Measurements from ENCODE around the gene OSBPL6.
"Not testable (repeated sequence)": the region's sequence is repeated elsewhere in the genome, so short reads cannot be mapped to it uniquely, and the experiment has no call there.

The OSBPL6 gene

GRCh38 chr2:178412047-178412446, 217.7 kb downstream of the OSBPL6 start:
- no peak for DNase-seq

GRCh38 chr2:178412453-178412852, 218.1 kb downstream of the OSBPL6 start:
- DNase-seq: not testable (repeated sequence)

- peak; percentile 90 for DNase-seq
Measured at GRCh38 chr2:178413472-178414265, 219.4 kb downstream of the OSBPL6 start.

GRCh38 chr2:178414266-178415247, 220.2 kb downstream of the OSBPL6 start:
- DNase-seq: peak; percentile 97

GRCh38 chr2:178415979-178416378, 221.7 kb downstream of the OSBPL6 start:
- no peak for DNase-seq

- no peak for DNase-seq
Measured at GRCh38 chr2:178417916-178418315, 223.6 kb downstream of the OSBPL6 start.

- DNase-seq: no peak
Measured at GRCh38 chr2:178418426-178418825, 224.1 kb downstream of the OSBPL6 start.

- peak; percentile 18 for DNase-seq
Measured at GRCh38 chr2:178419123-178419522, 224.8 kb downstream of the OSBPL6 start.

GRCh38 chr2:178420463-178420999, 226.2 kb downstream of the OSBPL6 start:
- no peak for DNase-seq

GRCh38 chr2:178422097-178422496, 227.8 kb downstream of the OSBPL6 start:
- no peak for DNase-seq

- DNase-seq: not testable (repeated sequence)
Measured at GRCh38 chr2:178423746-178424145, 229.4 kb downstream of the OSBPL6 start.

- no peak for DNase-seq
Measured at GRCh38 chr2:178425255-178425827, 231.0 kb downstream of the OSBPL6 start.

- DNase-seq: no peak
Measured at GRCh38 chr2:178426388-178426787, 232.1 kb downstream of the OSBPL6 start.

- DNase-seq: no peak
Measured at GRCh38 chr2:178427458-178427857, 233.1 kb downstream of the OSBPL6 start.

GRCh38 chr2:178428396-178428806, 234.1 kb downstream of the OSBPL6 start:
- no peak for DNase-seq

- no peak for DNase-seq
Measured at GRCh38 chr2:178429336-178429735, 235.0 kb downstream of the OSBPL6 start.

GRCh38 chr2:178436662-178437061, 242.3 kb downstream of the OSBPL6 start:
- no peak for DNase-seq

- DNase-seq: no peak
Measured at GRCh38 chr2:178441426-178441825, 247.1 kb downstream of the OSBPL6 start.

GRCh38 chr2:178448968-178449661, 254.8 kb downstream of the OSBPL6 start:
- DNase-seq: no peak

- DNase-seq: peak; percentile 7
Measured at GRCh38 chr2:178449700-178450523, 255.6 kb downstream of the OSBPL6 start.

- no peak for DNase-seq
Measured at GRCh38 chr2:178450524-178450773, 256.1 kb downstream of the OSBPL6 start.
